Activated T-helper 2 cell treated with anti-CD3 and anti-CD28 coated beads, Interferon-gamma antibody, Interleukin-2, Interleukin-4, amounts not matched to agents 10 μg/mL and 5 μg/mL and 100 μg/mL, durations not matched to agents 14 hours and 24 hours and 36 hours (primary cell): ENCODE measurements around the gene SUCLA2. TPM values are rescaled to one million over a fixed set of nuclear protein-coding genes. Genes with fewer than 3 reads are reported as not detected.

Experiments
- DNase-seq: peaks from one replicate; pipeline ENCODE4 v3.0.0; 2021; ENCODE audit warnings: low spot score
- H3K27ac Mint-ChIP-seq: one replicate; pipeline ENCODE4 v1.8.0; 2021; ENCODE audit warnings: mixed read lengths
- H3K27me3 Mint-ChIP-seq: one replicate; pipeline ENCODE4 v1.8.0; 2021; ENCODE audit warnings: low read depth, mixed read lengths
- H3K36me3 Mint-ChIP-seq: one replicate; pipeline ENCODE4 v1.8.0; 2021; ENCODE audit warnings: low read depth, mixed read lengths
- H3K4me1 Mint-ChIP-seq: one replicate; pipeline ENCODE4 v1.8.0; 2021; ENCODE audit warnings: low read depth, mixed read lengths
- H3K4me3 Mint-ChIP-seq: one replicate; pipeline ENCODE4 v1.8.0; 2021; ENCODE audit warnings: low read depth, mild to moderate bottlenecking, moderate library complexity, mixed read lengths
- H3K9me3 Mint-ChIP-seq: one replicate; pipeline ENCODE4 v1.8.0; 2021; ENCODE audit warnings: mixed read lengths
- intact Hi-C: fragments of 100-400 bp; cut with micrococcal nuclease; formaldehyde crosslinking; loops from one replicate; pipeline ENCODE4 v1.15.1; 2023
- total RNA-seq: library from RNA; stranded (reverse); gene quantifications from 2 replicates; pipeline ENCODE4 v1.2.3, GENCODE V29; 2022

The SUCLA2 gene
- total RNA-seq, 1 donor from 2014 or later = 42.0 TPM

GRCh38 chr13:47929156-47929555, 71.9 kb downstream of the SUCLA2 start:
- no peak for DNase-seq
- intact Hi-C loops = no loop called here
- peaks cover 4% of the 10 kb centered on the region for H3K27me3 Mint-ChIP-seq
- H3K4me1 Mint-ChIP-seq = no peaks in the 10 kb centered on the region
- H3K27ac Mint-ChIP-seq = no peak overlapping the region
- no peak overlapping the region for H3K4me3 Mint-ChIP-seq
- no peaks in the 10 kb centered on the region for H3K9me3 Mint-ChIP-seq
- H3K36me3 Mint-ChIP-seq = no peaks in the 10 kb centered on the region

GRCh38 chr13:47917022-47917574, 84.0 kb downstream of the SUCLA2 start:
- Mint-ChIP-seq H3K4me3 (no peak overlapping the region), H3K4me1 (no peaks in the 10 kb centered on the region), H3K27me3 (no peaks in the 10 kb centered on the region), H3K9me3 (peaks cover 3% of the 10 kb centered on the region), H3K27ac (no peak overlapping the region), H3K36me3 (no peaks in the 10 kb centered on the region)
- DNase-seq = no peak
- intact Hi-C loops = no loop called here

DNA sequence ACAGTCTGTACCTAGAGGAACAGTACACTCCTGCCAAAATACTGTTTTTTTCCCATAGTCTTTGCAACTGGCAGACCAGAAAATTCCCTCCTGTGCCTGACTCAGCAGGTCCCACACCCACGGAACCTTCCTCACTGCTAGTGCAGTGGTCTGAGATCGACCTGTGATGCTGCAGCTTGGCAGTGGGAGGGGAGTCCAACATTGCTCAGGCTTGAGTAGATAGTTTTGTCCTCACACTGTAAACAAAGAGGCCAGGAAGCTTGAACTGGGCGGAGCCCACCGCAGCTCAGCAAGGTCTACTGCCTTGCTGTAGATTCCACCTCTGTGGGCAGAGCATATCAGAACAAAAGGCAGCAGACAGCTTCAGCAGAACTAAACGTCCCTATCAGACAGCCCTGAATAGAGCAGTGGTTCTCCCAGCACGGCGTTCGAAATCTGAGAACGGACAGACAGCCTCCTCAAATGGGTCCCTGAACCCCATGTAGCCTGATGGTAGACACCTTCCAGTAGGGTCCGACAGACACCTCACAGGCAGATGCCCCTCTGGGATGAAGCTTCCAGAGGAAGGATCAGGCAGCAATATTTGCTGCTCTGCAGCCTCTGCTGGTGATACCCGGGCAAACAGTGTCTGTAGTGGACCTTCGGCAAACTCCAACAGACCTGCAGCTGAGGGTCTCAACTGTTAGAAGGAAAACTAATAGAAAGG, 92.7 kb downstream of the SUCLA2 start:
- intact Hi-C loops = no loop called here
- Mint-ChIP-seq H3K36me3 (no peaks in the 10 kb centered on the region), H3K4me1 (peaks cover 10% of the 10 kb centered on the region), H3K27ac (no peak overlapping the region), H3K4me3 (no peak overlapping the region), H3K9me3 (no peaks in the 10 kb centered on the region), H3K27me3 (no peaks in the 10 kb centered on the region)
- DNase-seq = no peak

- Mint-ChIP-seq H3K4me3 (no peak overlapping the region), H3K36me3 (no peaks in the 10 kb centered on the region), H3K27me3 (no peaks in the 10 kb centered on the region), H3K27ac (no peak overlapping the region), H3K4me1 (peaks cover 10% of the 10 kb centered on the region), H3K9me3 (no peaks in the 10 kb centered on the region)
- intact Hi-C loops = no loop called here
- DNase-seq = no peak
Observed at GRCh38 chr13:47904891-47905290, 96.2 kb downstream of the SUCLA2 start.

GRCh38 chr13:47904241-47904640, 96.8 kb downstream of the SUCLA2 start:
- no peak for DNase-seq
- H3K27me3 Mint-ChIP-seq = no peaks in the 10 kb centered on the region
- no peak overlapping the region for H3K4me3 Mint-ChIP-seq
- no peak overlapping the region for H3K27ac Mint-ChIP-seq
- H3K9me3 Mint-ChIP-seq = no peaks in the 10 kb centered on the region
- intact Hi-C loops = no loop called here
- peaks cover 10% of the 10 kb centered on the region for H3K4me1 Mint-ChIP-seq
- H3K36me3 Mint-ChIP-seq = no peaks in the 10 kb centered on the region

GRCh38 chr13:47903836-47904235, 97.2 kb downstream of the SUCLA2 start:
- H3K9me3 Mint-ChIP-seq = no peaks in the 10 kb centered on the region
- H3K27ac Mint-ChIP-seq = no peak overlapping the region
- no peak overlapping the region for H3K4me3 Mint-ChIP-seq
- no peaks in the 10 kb centered on the region for H3K36me3 Mint-ChIP-seq
- DNase-seq = no peak
- H3K4me1 Mint-ChIP-seq = peaks cover 10% of the 10 kb centered on the region
- intact Hi-C loops = no loop called here
- no peaks in the 10 kb centered on the region for H3K27me3 Mint-ChIP-seq

DNA sequence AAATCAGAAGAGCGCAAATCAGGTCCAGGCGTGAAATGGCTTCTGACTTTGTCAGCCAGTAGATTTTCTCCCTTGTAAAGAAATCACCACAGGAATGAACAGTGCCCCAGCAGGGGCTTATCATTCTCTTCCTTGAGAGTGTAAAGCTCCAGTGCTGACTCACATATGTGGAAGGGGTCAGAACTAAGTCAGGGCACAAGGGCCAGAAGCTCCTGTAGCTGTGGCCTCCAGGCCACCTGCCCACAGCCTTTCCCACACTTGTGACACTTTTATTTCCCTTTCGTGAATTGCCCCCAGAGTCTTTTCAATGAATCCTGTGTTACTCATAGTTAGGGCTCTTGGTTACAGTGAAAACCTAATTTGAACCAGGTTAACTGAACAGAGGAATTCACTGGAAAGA, 99.6 kb downstream of the SUCLA2 start:
- Mint-ChIP-seq H3K27ac (no peak overlapping the region), H3K36me3 (no peaks in the 10 kb centered on the region), H3K4me1 (peaks cover 10% of the 10 kb centered on the region), H3K9me3 (no peaks in the 10 kb centered on the region), H3K4me3 (no peak overlapping the region), H3K27me3 (no peaks in the 10 kb centered on the region)
- DNase-seq = no peak
- intact Hi-C loops = no loop called here

DNA sequence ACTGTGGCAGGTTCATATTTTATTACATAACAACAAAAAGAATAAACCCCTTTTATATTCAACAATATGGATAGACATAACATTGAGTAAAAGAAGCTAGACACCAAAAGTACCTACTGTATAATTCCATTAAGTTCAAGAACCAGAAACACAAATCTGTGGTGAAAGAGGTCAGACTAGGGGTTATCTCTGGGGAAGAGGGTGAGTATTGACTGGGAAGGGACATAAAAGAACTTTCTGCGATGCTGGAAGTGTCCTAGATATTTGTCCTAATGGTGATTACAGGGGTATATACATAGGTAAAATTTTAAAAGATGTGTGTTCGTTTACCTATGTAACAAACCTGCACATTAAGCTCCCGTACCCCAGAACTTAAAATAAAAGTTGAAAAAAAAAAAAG, 103.0 kb downstream of the SUCLA2 start:
- Mint-ChIP-seq H3K36me3 (no peaks in the 10 kb centered on the region), H3K27me3 (no peaks in the 10 kb centered on the region), H3K9me3 (no peaks in the 10 kb centered on the region), H3K4me1 (no peaks in the 10 kb centered on the region), H3K27ac (no peak overlapping the region), H3K4me3 (no peak overlapping the region)
- DNase-seq = no peak
- intact Hi-C loops = no loop called here

DNA sequence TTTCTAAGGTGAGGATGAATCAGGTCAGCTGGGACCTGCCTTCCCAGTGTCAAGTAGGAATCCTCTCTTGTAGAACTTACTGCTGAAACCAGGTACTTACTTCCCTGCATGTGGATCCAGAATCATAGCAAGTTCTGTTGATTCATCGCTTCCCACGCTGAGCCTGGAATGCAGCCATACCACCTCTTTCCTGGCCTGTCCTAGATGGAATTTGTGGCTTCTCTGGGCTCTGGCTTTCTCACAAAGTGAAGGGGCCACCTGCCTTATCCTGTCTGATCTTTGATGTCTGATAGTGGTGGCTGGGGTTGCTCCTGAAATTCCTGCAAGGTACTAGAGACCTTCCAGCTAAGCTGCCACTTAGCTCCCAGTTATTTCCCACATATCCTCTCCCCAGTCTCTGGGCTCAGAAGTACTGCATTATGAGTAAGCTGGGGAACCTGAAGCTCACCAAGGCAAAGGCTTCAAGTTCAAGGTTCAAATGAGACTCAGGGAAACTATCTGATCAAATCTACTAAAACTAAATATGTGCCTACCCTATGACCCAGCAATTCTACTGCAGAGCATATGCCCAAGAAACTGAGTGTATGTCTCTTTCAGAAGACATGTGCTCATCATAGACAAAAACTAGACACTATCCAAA, 103.5 kb downstream of the SUCLA2 start:
- no peaks in the 10 kb centered on the region for H3K4me1 Mint-ChIP-seq
- no peak for DNase-seq
- H3K36me3 Mint-ChIP-seq = no peaks in the 10 kb centered on the region
- intact Hi-C loops = no loop called here
- H3K4me3 Mint-ChIP-seq = no peak overlapping the region
- no peaks in the 10 kb centered on the region for H3K27me3 Mint-ChIP-seq
- no peak overlapping the region for H3K27ac Mint-ChIP-seq
- H3K9me3 Mint-ChIP-seq = no peaks in the 10 kb centered on the region

DNA sequence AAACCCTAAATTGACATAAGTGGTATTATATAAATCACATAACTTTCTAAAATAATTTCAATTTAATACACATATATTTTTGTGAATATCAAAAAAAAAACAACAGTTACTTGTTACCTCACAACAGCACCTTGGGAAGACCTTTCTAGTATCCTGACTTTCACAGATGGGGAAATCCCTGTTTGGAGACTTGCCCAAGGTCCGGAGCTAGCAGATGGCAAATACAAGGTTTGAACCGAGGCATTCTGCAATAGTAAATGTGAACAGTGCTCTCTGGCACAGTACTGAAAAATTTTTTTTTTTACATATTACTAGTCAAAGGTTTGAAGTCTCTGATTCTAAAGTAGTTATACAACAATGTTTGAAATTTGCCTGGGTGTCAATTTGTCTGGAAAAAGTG, 104.5 kb downstream of the SUCLA2 start:
- Mint-ChIP-seq H3K4me3 (no peak overlapping the region), H3K27ac (no peak overlapping the region), H3K4me1 (no peaks in the 10 kb centered on the region), H3K36me3 (no peaks in the 10 kb centered on the region), H3K9me3 (no peaks in the 10 kb centered on the region), H3K27me3 (no peaks in the 10 kb centered on the region)
- DNase-seq = no peak
- intact Hi-C loops = no loop called here

- H3K9me3 Mint-ChIP-seq = no peaks in the 10 kb centered on the region
- intact Hi-C loops = no loop called here
- no peaks in the 10 kb centered on the region for H3K36me3 Mint-ChIP-seq
- H3K27ac Mint-ChIP-seq = no peak overlapping the region
- H3K4me1 Mint-ChIP-seq = no peaks in the 10 kb centered on the region
- H3K4me3 Mint-ChIP-seq = no peak overlapping the region
- H3K27me3 Mint-ChIP-seq = no peaks in the 10 kb centered on the region
- DNase-seq = no peak
Observed at GRCh38 chr13:47896111-47896510, 105.0 kb downstream of the SUCLA2 start.

DNA sequence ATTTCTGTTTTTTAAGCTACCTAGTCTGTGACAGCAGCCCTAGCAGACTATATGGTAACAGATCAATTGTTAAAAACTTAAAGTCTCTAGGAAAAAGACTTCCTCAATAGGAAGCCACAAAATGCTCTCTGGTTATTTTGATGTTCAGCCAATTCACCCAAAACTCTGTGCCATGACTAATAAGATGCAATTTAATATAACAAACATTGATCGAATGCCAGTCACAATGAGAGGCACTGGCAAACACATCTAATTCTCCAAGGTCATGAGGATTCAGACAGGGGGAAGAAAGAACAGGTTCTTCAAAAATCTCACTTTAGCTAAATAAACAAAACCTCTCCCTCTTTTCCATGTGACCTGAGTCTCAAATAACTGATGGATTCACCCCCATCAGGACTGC, 107.5 kb downstream of the SUCLA2 start:
- Mint-ChIP-seq H3K4me1 (peaks cover 7% of the 10 kb centered on the region), H3K4me3 (no peak overlapping the region), H3K27me3 (no peaks in the 10 kb centered on the region), H3K9me3 (no peaks in the 10 kb centered on the region), H3K36me3 (no peaks in the 10 kb centered on the region), H3K27ac (no peak overlapping the region)
- intact Hi-C loops = no loop called here
- DNase-seq = no peak
